GM08714 (cell line): Measurements from ENCODE around the gene PSMB2.

Experiments used
- H3K4me3 ChIP-seq: fragments of 200-500 bp; sonication (Bioruptor generic); 2 replicates; pipeline ENCODE4 v1.5.1; 2014; ENCODE audit warnings: mild to moderate bottlenecking, low read length, inconsistent platforms
- ZNF274 ChIP-seq: IDR thresholded peaks from 2 replicates; pipeline ENCODE4 v1.6.1; 2012; ENCODE audit warnings: mild to moderate bottlenecking, low read depth, low read length

PSMB2 gene

GRCh38 chr1:35555601-35556477 is 85.5 kb downstream of the PSMB2 start:
- H3K4me3 ChIP-seq: peak overlapping the region; percentile 84
- TF ChIP-seq ZNF274: no peak

GRCh38 chr1:35555212-35555584 is 86.1 kb downstream of the PSMB2 start:
- no peak for TF ChIP-seq ZNF274
- H3K4me3 ChIP-seq: no peak overlapping the region

GRCh38 chr1:35554266-35555211 is 86.8 kb downstream of the PSMB2 start:
- no peak for TF ChIP-seq ZNF274
- no peak overlapping the region for H3K4me3 ChIP-seq

- TF ChIP-seq ZNF274: no peak
Observed at GRCh38 chr1:35553851-35554250, 87.5 kb downstream of the PSMB2 start.

More at GRCh38 chr1:35553851-35554250, 87.5 kb downstream of the PSMB2 start:
- H3K4me3 ChIP-seq: no peak overlapping the region
